Gastroesophageal sphincter (tissue), 3 donors: ENCODE measurements around the gene KRTAP1-4.

Experiments
- CTCF ChIP-seq, 4 experiments: fragments of 200-600 bp in 2 of 4; fragments of 450-650 bp in 2 of 4; sonication (generic) in 1 of 4; IDR thresholded peaks; one replicate each; pipeline ENCODE4 v1.5.1; 2017 to 2019; ENCODE audit warnings: antibody characterized with exemption in 4 of 4, mild to moderate bottlenecking in 2 of 4, moderate library complexity in 2 of 4
- POLR2A ChIP-seq, 2 donors: fragments of 450-650 bp; IDR thresholded peaks; one replicate each; pipeline ENCODE4 v1.6.1; 2017; ENCODE audit warnings: antibody characterized with exemption in 2 of 2, mild to moderate bottlenecking in 2 of 2, moderate library complexity in 1 of 2

GRCh38 chr17:41004397-41004796 is 25.6 kb downstream of the KRTAP1-4 start:
- no peak for TF ChIP-seq POLR2A (IDR thresholded peaks at IDR 0.05)
- TF ChIP-seq CTCF (IDR thresholded peaks at IDR 0.05): no peak
